GM21825 (cell line): Measurements from ENCODE around the gene IFNA5.

Experiments used
- ATAC-seq: cut with Tn5 transposase; IDR thresholded peaks from one replicate; pipeline ENCODE4 v1.9.1; 2021; ENCODE audit warnings: mild to moderate bottlenecking, moderate library complexity; ENCODE audit not compliant: unreplicated experiment

Gene IFNA5

GRCh38 chr9:21305213-21305612 is at the start of gene IFNA5:
Gene IFNA5, minus strand, starts transcription at chr9:21305313. Its CDS starts 57 bp downstream, at chr9:21305256.
- no peak for ATAC-seq

DNA sequence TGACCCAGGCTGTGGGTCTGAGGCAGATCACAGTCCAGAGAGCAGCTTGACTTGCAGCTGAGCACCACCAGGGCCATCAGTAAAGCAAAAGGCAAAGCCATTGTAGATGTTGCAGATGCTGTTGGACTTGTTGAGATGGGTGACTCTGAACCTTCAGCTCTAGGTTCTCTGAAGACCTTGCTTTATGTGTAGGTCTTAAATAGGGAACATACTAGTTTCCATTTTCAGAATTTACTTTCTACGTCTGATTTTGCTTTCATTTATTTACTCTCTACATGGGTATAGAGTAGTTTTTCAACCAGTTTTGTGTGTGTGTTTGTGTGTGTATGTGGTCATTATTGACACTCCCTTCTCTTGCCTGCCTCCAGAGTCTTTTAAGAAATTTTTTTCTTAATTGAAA is 45.7 kb upstream of the IFNA5 start, which contains the start of gene IFNA6:
IFNA6 (minus strand) TSS at position 101 of the 400 bp plus-strand sequence; CDS start at position 101, 0 bp downstream.
- ATAC-seq, result no peak

- no peak for ATAC-seq
These were observed 43.4 kb upstream of the IFNA5 start for GRCh38 chr9:21348430-21348970.

- ATAC-seq, result no peak
These were observed 35.6 kb upstream of the IFNA5 start for GRCh38 chr9:21340735-21341134.

DNA sequence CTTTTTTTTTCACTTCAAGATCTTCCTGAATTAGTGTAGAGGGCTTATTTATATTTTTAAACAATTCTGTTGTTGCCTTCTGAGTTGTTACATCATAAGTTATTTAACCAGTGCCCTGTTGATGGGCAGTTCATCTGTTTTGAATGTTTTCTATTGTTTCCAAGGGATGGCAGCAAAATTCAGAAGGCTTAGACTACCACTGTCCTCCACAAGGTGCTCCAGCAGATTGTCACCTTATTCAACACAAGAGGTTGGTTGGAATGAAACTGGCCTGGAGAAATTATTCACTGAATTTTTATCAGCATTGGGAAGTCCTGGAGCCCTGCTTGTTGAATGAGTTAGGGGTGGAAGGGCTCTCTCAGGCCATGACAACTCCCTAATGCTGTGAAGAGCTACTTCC is 31.3 kb upstream of the IFNA5 start:
- no peak for ATAC-seq

GRCh38 chr9:21334701-21335632 is 29.9 kb upstream of the IFNA5 start, which contains the start of gene KLHL9:
Gene KLHL9, minus strand, starts transcription at chr9:21335404. Its CDS starts 545 bp downstream, at chr9:21334859.
- peak; percentile 87 for ATAC-seq

DNA sequence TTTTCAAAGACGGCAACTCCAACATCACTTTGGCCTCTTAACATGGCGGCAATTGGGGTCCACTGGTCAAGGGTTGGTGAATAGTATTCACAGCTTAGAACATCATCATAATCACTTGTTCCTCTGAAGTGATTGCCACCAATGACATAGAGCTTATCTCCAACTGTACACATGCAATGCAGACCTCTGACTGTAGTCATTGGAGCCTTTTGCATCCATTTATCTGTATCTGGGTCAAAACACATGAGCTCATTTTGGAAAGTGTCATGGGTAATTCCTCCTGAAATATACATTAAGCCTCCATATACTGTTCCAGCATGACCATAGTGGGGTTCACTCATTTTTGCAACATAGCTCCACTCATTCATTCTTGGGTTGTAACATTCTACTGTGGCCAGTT is 28.1 kb upstream of the IFNA5 start:
- no peak for ATAC-seq

DNA sequence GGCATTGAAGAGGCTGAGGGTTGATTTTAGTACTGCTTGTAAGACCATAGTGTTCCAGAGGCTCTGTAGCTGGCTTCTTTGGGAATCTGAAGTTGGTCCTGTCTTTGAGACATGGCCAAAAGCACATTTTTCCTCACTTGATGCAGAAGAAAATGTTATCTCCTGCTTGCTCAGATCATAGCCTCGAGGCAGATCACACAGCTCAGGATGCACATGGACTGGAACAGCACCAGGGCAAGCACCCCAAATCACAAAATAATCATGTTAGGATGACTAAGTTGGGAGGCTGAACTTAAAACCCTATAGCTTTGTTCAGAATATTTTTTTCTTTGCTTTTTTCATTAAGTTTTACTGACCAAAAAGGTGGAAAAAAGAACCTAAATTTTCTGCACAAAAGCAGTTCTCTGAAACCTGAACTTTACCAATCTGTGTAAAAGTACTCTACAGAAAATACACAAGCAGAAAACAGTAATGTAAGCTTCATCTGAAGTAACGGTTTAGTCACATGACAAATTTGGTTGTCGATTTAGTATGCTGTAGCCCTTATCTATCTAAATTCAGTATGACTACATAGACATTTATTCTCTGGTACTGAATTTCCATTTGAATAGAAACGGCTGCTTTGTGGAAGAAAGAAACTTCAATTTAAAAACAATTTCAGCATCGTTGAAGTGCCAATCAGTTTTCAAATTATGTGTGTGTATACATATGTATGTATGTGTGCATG is 26.7 kb upstream of the IFNA5 start:
- no peak for ATAC-seq

- ATAC-seq, result peak; percentile 71
These were observed 21.5 kb upstream of the IFNA5 start for GRCh38 chr9:21326526-21327139.

DNA sequence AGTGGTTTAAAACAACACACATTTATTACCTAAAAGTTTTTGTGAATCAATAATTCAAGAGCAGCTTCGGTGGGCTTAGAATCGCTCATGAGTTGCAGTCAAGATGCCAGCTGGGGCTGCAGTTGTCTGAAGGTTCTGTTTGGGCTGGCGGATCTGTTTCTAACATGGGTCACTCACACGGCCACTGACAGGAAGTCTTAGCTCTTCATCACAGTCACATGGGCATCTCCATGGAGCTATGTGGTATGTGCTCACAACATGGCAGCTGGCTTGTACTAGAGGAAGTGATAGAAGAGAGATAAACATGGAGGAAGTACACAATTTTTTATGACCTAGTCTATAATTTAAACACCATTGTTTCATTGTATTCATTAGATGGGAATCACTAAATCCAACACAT is 18.9 kb upstream of the IFNA5 start:
- ATAC-seq, result no peak

GRCh38 chr9:21322911-21323461 is 17.9 kb upstream of the IFNA5 start:
- no peak for ATAC-seq

- ATAC-seq, result no peak
These were observed 15.4 kb upstream of the IFNA5 start for GRCh38 chr9:21320465-21320864.

- no peak for ATAC-seq
These were observed 13.1 kb upstream of the IFNA5 start for GRCh38 chr9:21317956-21318923.

- ATAC-seq, result no peak
These were observed 11.7 kb upstream of the IFNA5 start for GRCh38 chr9:21316860-21317259.

GRCh38 chr9:21316032-21316842 is 11.1 kb upstream of the IFNA5 start:
- no peak for ATAC-seq

GRCh38 chr9:21314152-21314551 is 9.0 kb upstream of the IFNA5 start:
- ATAC-seq, result no peak

- ATAC-seq, result no peak
These were observed 6.8 kb upstream of the IFNA5 start for GRCh38 chr9:21311889-21312288.

- ATAC-seq, result no peak
These were observed 9.1 kb downstream of the IFNA5 start for GRCh38 chr9:21295992-21296391.
